HPDE6-E6E7 (cell line): ENCODE data around the gene MMD2.

Experiments
- DNase-seq: peaks from one replicate; pipeline ENCODE4 v3.0.0; 2011; ENCODE audit warnings: missing footprints; ENCODE audit errors: extremely low spot score

Gene MMD2

DNA sequence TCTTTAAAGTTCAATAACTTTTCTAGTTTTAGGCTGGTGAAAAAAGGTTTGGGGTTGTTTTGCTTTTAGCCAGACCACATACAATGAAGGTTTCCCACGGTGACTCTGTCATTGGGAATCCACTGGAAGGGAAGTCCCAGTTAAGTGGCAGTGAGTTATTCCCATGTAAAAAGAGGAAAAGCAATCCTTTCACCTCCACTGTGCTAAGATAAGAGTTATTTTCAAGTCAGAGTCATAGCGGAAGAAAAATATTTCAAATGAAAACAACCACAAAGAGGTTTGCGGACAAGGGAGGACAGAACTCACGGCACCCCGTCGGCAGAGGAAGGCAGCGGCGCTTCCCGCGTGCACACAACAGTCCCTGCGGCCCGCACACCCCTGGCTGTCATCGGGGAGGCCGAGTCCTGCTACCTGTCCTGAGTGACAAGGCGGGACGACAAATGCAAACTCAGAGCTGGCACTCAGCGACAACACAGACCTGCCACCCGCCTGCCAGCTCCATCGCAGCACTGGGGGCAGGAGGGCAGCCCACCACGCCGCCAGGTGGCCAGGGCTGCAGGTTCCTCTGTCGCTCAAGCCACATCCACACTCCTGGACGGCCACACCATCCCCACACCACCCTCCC lies 87.8 kb downstream of the MMD2 start:
- DNase-seq = no peak

DNA sequence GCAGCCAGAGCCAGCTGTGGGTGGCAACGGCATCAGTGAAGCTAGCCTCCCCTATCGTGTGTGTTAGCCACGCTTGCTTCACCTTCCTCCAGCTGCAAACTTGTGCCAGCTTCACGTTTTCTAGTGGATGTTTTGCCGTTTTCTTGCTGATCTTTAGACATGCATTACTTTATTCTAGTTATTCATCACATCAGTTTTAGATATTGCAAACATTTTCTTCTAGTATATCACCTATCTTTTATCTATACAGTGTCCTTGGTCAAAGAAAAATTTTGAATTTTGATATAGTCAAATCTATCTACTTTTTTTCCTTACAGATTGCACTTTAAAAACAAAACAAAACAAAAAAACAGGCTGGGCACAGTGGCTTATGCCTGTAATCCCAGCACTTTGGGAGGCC lies 90.5 kb downstream of the MMD2 start:
- no peak for DNase-seq

DNA sequence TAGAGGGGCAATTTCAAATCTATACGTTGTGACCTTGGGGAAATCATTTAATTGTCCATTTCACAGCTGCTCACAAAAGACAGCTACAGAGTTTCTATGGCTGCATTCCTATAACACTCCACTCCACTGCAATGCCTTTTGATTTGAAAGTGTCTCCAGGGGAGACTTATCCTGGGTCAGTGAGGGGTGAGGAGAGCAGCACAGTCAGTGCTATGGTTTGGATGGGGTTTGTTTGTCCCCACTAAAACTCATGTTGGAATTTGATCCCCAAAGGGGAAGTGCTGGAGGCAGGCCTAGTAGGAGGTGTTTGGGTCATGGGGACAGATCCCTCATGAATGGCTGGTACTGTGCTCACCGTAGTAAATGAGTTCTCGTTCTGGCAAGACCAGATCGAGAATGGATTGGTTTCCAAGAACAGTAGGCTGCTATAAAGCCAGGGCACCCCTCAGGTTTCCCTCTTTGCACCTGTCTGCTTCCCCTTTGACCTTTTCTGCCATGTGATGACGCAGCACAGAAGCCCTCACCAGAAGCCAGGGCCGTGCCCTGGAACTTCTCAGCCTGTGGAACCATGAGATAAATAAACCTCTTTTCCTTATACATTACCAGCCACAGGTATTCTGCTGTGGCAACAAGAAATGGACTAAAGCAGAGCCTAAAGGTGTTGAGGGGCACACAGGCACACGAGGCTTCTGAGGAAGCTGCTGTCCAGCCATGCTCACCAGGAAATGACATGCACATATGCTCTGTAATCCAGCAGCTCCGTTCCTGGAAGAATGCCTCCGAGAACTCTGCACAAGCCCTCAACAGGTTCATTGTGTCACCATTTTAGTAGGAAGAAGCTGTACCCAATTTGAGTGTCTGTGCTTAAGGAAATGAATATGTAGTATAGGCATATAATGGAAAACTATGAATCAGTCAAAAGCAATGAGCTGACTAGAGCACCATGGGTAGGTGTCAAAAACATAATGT lies 92.2 kb downstream of the MMD2 start:
- no peak for DNase-seq

DNA sequence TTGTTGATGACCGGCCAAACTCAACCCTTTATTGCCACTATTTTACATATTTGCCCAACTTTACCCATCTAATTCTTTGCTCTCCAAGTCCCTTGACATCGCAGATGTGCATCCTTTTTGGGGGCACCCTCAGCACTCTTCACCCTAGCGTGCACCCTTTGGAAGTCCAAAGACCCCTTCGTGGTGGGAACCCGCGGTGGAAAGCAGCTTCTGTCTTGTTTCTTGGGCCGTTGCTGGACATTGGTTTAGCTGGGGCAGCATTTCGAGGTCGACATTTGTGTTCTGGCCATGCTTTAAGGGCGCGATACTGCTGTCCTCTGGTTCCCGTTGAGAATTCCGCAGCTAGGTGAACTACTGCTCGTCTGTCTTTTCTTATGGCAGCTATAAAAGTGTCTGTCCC lies 96.8 kb downstream of the MMD2 start:
- DNase-seq = no peak

DNA sequence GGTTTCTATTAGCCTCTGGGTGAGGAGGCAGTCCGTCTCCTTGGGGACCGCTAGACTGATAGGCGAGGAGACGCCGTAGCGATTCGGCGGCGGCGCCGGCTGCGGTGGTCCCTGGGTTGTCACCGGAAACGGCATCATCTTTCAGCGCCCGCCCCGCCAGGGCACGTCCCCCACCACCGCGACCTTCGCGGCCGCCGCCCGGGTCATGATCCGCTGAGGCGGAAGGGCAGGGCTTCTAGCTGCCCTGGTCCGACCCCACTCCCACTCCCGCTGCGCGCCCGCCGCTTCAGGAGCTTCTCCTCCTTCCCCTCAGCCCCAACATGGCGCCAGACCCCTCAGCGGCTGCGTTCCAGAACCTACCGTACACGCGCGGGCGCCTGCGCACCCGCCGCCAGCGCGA lies 97.3 kb downstream of the MMD2 start, which contains the start of gene PAPOLB:
Gene PAPOLB (minus strand): TSS at position 358 of the 400 bp plus-strand sequence. CDS start 220 bp downstream, at position 138.
- no peak for DNase-seq

DNA sequence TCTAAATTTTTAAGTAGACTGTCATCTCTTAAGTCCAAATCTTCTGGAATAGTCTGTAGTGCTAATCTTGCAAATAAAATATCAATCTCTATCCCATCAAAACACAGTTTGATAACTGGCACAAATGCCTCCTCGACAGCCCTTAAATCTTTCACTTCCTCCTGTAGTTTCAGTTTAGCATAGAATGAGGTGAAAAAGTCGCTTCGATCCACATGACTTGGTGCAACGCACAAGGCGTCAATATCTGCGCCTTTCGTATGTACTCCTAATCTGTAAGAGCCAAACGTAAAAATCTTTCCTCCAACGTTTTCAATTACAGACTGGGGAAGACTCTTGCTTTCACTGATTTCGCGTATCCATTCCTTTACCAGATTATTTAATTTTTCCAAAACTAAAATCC lies 97.8 kb downstream of the MMD2 start:
- DNase-seq = no peak

DNA sequence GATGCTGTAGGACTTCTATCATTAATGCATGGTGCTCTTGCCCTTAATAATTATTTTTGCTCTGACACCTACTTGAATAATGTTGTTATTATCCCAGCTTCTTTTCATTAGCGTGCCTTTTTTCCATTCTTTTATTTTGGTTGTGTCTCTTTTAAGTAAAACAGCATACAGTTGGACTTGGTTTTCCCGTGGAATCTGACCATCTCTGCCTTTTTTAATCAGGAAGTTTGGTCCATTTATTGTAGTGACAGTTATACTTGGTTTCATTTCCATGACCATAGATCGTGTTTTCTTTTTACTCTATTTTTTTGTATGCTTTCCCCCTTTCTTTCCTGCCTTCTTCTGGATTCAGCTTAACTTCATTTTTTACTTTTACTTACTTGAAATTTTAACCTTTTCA lies 101.8 kb downstream of the MMD2 start:
- DNase-seq = no peak

DNA sequence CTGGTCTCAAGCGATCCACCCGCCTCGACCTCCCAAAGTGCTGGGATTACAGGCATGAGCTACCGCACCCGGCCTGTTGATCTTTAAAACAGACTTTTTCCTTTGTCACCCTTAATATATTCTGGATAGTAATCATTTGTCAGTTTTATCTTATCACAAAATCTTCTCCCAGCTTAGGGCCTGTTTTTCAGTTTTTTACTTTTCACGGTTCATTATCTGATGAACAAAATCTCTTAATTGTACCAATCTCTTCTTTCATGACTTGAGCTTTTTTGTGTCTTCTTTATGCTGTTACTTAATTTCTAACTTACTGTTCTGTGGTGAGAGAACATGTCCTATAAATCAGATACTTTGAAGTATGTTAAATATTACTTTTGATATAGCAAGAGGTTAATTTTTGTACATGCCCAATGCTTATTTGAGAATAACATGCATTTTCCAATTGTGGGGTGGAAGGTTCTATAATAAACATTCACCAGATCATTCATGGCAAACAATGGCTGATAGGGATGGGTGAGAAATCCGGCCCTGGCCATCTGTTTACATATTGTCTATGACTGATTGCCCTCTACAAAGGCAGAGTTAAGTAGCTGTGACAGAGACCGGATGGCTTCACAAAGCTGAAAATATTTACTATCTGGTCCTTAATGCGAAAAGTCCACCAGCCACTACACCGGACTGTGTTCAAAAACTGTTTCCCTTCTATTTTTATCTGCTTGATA lies 102.5 kb downstream of the MMD2 start:
- DNase-seq = no peak
